ENCODE results near the gene CHST8. TPM values are rescaled to one million over a fixed set of nuclear protein-coding genes. Genes with fewer than 3 reads are reported as not detected.

CHST8 gene
- total RNA-seq, 1 experiment from 2014 or later = 33.5 TPM

DNA sequence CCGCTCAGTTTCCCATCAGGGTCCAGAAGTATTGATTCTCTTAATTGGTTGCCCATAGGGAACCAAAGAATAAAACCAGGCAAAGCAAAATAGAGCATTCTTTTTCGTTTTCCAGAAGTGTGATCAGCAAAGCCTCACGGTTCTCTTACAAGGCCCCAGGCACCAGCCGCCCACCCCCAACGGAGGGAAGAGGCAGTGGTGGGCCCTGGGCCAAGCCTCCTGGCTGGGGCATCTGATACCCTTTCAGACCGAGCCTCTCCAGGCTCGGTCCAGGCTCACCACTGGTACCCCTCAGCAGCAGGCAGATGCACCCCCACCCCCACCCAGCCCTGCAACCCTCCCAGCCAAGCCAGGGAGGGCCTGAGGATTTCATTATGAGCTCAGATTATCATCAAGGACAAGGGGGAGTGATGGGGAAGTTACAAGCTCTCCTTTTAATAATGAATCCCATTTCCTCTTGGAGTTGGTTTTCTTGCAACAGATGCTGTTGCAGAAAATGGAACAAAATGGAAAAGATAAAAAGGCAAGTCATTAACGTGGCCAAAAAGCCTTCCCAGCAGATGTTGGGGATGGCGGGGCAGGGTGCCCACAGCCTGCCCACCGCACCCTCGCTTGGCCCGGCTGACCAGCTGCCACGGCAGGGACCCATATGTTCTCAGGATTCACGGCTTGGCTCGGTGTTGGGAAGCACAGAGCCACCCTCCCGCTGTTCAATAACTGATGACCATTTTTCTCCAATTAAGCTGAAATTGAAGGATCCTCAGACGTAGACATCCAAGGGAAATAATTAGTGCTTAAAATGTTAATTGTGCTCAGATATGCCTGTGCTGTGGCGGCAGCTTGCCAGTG lies 129.1 kb downstream of the CHST8 start (continued):
- TF ChIP-seq, protein P1, sequence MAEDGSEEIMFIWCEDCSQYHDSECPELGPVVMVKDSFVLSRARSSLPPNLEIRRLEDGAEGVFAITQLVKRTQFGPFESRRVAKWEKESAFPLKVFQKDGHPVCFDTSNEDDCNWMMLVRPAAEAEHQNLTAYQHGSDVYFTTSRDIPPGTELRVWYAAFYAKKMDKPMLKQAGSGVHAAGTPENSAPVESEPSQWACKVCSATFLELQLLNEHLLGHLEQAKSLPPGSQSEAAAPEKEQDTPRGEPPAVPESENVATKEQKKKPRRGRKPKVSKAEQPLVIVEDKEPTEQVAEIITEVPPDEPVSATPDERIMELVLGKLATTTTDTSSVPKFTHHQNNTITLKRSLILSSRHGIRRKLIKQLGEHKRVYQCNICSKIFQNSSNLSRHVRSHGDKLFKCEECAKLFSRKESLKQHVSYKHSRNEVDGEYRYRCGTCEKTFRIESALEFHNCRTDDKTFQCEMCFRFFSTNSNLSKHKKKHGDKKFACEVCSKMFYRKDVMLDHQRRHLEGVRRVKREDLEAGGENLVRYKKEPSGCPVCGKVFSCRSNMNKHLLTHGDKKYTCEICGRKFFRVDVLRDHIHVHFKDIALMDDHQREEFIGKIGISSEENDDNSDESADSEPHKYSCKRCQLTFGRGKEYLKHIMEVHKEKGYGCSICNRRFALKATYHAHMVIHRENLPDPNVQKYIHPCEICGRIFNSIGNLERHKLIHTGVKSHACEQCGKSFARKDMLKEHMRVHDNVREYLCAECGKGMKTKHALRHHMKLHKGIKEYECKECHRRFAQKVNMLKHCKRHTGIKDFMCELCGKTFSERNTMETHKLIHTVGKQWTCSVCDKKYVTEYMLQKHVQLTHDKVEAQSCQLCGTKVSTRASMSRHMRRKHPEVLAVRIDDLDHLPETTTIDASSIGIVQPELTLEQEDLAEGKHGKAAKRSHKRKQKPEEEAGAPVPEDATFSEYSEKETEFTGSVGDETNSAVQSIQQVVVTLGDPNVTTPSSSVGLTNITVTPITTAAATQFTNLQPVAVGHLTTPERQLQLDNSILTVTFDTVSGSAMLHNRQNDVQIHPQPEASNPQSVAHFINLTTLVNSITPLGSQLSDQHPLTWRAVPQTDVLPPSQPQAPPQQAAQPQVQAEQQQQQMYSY (CRISPR knock-in tag; IDR thresholded peaks at IDR 0.05) = no peak
- TF ChIP-seq, protein P2, sequence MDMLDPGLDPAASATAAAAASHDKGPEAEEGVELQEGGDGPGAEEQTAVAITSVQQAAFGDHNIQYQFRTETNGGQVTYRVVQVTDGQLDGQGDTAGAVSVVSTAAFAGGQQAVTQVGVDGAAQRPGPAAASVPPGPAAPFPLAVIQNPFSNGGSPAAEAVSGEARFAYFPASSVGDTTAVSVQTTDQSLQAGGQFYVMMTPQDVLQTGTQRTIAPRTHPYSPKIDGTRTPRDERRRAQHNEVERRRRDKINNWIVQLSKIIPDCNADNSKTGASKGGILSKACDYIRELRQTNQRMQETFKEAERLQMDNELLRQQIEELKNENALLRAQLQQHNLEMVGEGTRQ (CRISPR knock-in tag; IDR thresholded peaks at IDR 0.05) = no peak
- TF ChIP-seq NR3C1 (CRISPR knock-in tag; conservative IDR thresholded peaks at IDR 0.05; ENCODE audit: low read depth) (no peak), RORB (CRISPR knock-in tag; IDR thresholded peaks at IDR 0.05) (no peak), SMAD3 (CRISPR knock-in tag; IDR thresholded peaks at IDR 0.05; ENCODE audit: borderline replicate concordance) (no peak), ZNF219 (CRISPR knock-in tag; IDR thresholded peaks at IDR 0.05; ENCODE audit: borderline replicate concordance) (no peak), ZNF138 (CRISPR knock-in tag; conservative IDR thresholded peaks at IDR 0.05) (no peak)

DNA sequence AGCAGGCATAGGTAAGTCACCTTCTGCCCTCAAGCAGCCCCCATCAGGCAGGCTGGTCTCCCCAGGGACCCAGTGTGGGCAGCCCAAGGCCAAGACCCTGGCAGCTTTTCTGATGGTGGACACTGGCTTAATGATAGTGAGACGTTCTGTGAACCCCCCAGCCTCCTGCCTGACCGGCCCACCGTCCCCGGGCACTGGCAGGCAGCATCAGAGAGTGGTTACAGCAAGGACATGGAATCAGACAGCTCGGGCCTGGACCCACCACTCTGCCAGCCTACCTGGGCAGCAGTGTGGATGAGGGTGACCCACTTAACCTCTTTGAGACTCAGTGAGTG lies 129.7 kb downstream of the CHST8 start:
- DNase-seq (ENCODE audit: low spot score) (no peak), ATAC-seq (no peak)
- no peaks in the 10 kb centered on the region for H3K36me3 Mint-ChIP-seq
- no peaks in the 10 kb centered on the region for H3K9me3 Mint-ChIP-seq
- POLR2A ChIA-PET = no interaction called here
- CTCF ChIA-PET = interaction anchor here (0.6 to 1.2 kb wide), 3 partner anchors 27 to 335 kb away, joined by 3 to 8 read pairs (median 4); no protein-coding TSS in a partner anchor
- H3K27me3 Mint-ChIP-seq (ENCODE audit: low read depth) = no peaks in the 10 kb centered on the region
- H3K27ac Mint-ChIP-seq = no peak overlapping the region
- no peak overlapping the region for H3K4me3 Mint-ChIP-seq
- TF ChIP-seq GTF2I (CRISPR knock-in tag; conservative IDR thresholded peaks at IDR 0.05) = no peak
- no peak for TF ChIP-seq ZNF423 (CRISPR knock-in tag; IDR thresholded peaks at IDR 0.05)
- no peak for TF ChIP-seq ZNF138 (CRISPR knock-in tag; conservative IDR thresholded peaks at IDR 0.05)
- TF ChIP-seq, protein P3, sequence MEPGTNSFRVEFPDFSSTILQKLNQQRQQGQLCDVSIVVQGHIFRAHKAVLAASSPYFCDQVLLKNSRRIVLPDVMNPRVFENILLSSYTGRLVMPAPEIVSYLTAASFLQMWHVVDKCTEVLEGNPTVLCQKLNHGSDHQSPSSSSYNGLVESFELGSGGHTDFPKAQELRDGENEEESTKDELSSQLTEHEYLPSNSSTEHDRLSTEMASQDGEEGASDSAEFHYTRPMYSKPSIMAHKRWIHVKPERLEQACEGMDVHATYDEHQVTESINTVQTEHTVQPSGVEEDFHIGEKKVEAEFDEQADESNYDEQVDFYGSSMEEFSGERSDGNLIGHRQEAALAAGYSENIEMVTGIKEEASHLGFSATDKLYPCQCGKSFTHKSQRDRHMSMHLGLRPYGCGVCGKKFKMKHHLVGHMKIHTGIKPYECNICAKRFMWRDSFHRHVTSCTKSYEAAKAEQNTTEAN (CRISPR knock-in tag; IDR thresholded peaks at IDR 0.05) = no peak
- TF ChIP-seq, protein P4, sequence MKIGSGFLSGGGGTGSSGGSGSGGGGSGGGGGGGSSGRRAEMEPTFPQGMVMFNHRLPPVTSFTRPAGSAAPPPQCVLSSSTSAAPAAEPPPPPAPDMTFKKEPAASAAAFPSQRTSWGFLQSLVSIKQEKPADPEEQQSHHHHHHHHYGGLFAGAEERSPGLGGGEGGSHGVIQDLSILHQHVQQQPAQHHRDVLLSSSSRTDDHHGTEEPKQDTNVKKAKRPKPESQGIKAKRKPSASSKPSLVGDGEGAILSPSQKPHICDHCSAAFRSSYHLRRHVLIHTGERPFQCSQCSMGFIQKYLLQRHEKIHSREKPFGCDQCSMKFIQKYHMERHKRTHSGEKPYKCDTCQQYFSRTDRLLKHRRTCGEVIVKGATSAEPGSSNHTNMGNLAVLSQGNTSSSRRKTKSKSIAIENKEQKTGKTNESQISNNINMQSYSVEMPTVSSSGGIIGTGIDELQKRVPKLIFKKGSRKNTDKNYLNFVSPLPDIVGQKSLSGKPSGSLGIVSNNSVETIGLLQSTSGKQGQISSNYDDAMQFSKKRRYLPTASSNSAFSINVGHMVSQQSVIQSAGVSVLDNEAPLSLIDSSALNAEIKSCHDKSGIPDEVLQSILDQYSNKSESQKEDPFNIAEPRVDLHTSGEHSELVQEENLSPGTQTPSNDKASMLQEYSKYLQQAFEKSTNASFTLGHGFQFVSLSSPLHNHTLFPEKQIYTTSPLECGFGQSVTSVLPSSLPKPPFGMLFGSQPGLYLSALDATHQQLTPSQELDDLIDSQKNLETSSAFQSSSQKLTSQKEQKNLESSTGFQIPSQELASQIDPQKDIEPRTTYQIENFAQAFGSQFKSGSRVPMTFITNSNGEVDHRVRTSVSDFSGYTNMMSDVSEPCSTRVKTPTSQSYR (CRISPR knock-in tag; IDR thresholded peaks at IDR 0.05) = no peak
- TF ChIP-seq TCF7 (CRISPR knock-in tag; IDR thresholded peaks at IDR 0.05; ENCODE audit: low read depth) = no peak
- TF ChIP-seq, protein P5, sequence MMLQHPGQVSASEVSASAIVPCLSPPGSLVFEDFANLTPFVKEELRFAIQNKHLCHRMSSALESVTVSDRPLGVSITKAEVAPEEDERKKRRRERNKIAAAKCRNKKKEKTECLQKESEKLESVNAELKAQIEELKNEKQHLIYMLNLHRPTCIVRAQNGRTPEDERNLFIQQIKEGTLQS (CRISPR knock-in tag; conservative IDR thresholded peaks at IDR 0.05) = no peak
- no peak for TF ChIP-seq JAZF1 (CRISPR knock-in tag; IDR thresholded peaks at IDR 0.05)
- TF ChIP-seq FOXJ3 (CRISPR knock-in tag; IDR thresholded peaks at IDR 0.05; ENCODE audit: borderline replicate concordance) = no peak
- TF ChIP-seq ESRRA (CRISPR knock-in tag; IDR thresholded peaks at IDR 0.05; ENCODE audit: borderline replicate concordance) = no peak
- TF ChIP-seq PRRX2 (CRISPR knock-in tag; IDR thresholded peaks at IDR 0.05) = no peak
- TF ChIP-seq ZNF232 (CRISPR knock-in tag; IDR thresholded peaks at IDR 0.05) = no peak
- no peak for TF ChIP-seq RELA (CRISPR knock-in tag; IDR thresholded peaks at IDR 0.05; ENCODE audit: borderline replicate concordance)
- TF ChIP-seq, protein P6, sequence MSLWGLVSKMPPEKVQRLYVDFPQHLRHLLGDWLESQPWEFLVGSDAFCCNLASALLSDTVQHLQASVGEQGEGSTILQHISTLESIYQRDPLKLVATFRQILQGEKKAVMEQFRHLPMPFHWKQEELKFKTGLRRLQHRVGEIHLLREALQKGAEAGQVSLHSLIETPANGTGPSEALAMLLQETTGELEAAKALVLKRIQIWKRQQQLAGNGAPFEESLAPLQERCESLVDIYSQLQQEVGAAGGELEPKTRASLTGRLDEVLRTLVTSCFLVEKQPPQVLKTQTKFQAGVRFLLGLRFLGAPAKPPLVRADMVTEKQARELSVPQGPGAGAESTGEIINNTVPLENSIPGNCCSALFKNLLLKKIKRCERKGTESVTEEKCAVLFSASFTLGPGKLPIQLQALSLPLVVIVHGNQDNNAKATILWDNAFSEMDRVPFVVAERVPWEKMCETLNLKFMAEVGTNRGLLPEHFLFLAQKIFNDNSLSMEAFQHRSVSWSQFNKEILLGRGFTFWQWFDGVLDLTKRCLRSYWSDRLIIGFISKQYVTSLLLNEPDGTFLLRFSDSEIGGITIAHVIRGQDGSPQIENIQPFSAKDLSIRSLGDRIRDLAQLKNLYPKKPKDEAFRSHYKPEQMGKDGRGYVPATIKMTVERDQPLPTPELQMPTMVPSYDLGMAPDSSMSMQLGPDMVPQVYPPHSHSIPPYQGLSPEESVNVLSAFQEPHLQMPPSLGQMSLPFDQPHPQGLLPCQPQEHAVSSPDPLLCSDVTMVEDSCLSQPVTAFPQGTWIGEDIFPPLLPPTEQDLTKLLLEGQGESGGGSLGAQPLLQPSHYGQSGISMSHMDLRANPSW (CRISPR knock-in tag; conservative IDR thresholded peaks at IDR 0.05; ENCODE audit: low read depth) = no peak
- TF ChIP-seq, protein P7, sequence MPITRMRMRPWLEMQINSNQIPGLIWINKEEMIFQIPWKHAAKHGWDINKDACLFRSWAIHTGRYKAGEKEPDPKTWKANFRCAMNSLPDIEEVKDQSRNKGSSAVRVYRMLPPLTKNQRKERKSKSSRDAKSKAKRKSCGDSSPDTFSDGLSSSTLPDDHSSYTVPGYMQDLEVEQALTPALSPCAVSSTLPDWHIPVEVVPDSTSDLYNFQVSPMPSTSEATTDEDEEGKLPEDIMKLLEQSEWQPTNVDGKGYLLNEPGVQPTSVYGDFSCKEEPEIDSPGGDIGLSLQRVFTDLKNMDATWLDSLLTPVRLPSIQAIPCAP (CRISPR knock-in tag; IDR thresholded peaks at IDR 0.05) = no peak
- TF ChIP-seq, protein P8, sequence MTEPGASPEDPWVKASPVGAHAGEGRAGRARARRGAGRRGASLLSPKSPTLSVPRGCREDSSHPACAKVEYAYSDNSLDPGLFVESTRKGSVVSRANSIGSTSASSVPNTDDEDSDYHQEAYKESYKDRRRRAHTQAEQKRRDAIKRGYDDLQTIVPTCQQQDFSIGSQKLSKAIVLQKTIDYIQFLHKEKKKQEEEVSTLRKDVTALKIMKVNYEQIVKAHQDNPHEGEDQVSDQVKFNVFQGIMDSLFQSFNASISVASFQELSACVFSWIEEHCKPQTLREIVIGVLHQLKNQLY (CRISPR knock-in tag; IDR thresholded peaks at IDR 0.05) = no peak
- no peaks in the 10 kb centered on the region for H3K4me1 Mint-ChIP-seq

Data from WTC11 (cell line).